ENCODE results near the gene UBR3.

GRCh38 chr2:169984145-169984544, 156.9 kb downstream of the UBR3 start:
- TF ChIP-seq, protein P1, sequence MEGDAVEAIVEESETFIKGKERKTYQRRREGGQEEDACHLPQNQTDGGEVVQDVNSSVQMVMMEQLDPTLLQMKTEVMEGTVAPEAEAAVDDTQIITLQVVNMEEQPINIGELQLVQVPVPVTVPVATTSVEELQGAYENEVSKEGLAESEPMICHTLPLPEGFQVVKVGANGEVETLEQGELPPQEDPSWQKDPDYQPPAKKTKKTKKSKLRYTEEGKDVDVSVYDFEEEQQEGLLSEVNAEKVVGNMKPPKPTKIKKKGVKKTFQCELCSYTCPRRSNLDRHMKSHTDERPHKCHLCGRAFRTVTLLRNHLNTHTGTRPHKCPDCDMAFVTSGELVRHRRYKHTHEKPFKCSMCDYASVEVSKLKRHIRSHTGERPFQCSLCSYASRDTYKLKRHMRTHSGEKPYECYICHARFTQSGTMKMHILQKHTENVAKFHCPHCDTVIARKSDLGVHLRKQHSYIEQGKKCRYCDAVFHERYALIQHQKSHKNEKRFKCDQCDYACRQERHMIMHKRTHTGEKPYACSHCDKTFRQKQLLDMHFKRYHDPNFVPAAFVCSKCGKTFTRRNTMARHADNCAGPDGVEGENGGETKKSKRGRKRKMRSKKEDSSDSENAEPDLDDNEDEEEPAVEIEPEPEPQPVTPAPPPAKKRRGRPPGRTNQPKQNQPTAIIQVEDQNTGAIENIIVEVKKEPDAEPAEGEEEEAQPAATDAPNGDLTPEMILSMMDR (conservative IDR thresholded peaks at IDR 0.05; ENCODE audit: low read length) = no peak
- no peak for TF ChIP-seq EZH2phosphoT487 (IDR thresholded peaks at IDR 0.05; ENCODE audit: borderline replicate concordance)

Measured in Loucy (cell line).